GM18499 (cell line): ENCODE data around the gene CMPK1.

Source experiments
- ATAC-seq: cut with Tn5 transposase; IDR thresholded peaks from one replicate; pipeline ENCODE4 v1.9.1; 2021; ENCODE audit warnings: moderate number of reproducible peaks; ENCODE audit not compliant: insufficient read depth, unreplicated experiment

CMPK1 gene

GRCh38 chr1:47417170-47418044 is 83.8 kb downstream of the CMPK1 start:
- ATAC-seq = no peak

GRCh38 chr1:47418122-47418521 is 84.5 kb downstream of the CMPK1 start:
- no peak for ATAC-seq

- ATAC-seq = no peak
Observed at GRCh38 chr1:47418681-47419325, 85.2 kb downstream of the CMPK1 start.

- no peak for ATAC-seq
Observed at GRCh38 chr1:47420547-47420946, 87.0 kb downstream of the CMPK1 start.

- ATAC-seq = no peak
Observed at GRCh38 chr1:47423872-47424271, 90.3 kb downstream of the CMPK1 start.

- ATAC-seq = no peak
Observed at GRCh38 chr1:47424336-47424982, 90.9 kb downstream of the CMPK1 start.
